ENCODE data around the gene RNF113B. TPM values are rescaled to one million over a fixed set of nuclear protein-coding genes. Genes with fewer than 3 reads are reported as not detected.

Gene RNF113B
- total RNA-seq, 1 donor from 2014 or later: not detected

DNA sequence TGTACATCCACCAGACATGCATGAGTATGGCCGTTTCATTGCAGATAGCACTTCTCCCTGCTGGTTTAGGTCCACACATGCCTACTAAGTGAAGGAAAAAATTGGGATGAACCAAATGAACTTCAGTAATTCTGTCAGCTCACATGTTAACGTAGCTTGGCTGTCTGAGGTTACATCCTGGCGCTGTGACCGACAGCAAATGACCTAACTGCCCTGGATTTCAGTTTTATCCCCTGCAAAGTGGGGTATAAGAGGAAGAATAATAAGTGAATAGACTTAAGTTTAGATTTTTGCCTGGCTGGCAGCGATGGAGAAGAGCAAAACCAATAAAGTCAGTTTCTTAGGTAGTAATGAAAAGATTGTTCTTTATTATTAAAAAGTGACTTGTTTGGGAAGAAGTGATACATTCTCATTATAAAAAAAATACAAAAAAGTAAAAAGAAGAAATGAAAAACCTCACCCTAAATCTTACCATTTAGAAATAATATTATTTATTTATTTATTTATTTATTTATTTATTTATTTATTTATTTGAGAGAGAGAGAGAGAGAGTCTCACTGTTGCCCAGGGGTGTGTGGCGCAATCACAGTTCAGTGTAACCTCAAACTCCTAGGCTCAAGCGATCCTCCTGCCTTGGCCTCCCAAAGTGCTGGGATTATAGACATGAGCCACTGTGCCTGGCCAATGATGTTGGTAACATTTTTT is 4.2 kb upstream of the RNF113B start:
- Histone ChIP-seq H3K27me3 (ENCODE audit: control insufficient read depth, insufficient read depth, low read length) (no peaks in the 10 kb centered on the region), H3K36me3 (ENCODE audit: control insufficient read depth, insufficient read depth, low read length) (no peaks in the 10 kb centered on the region), H3K4me3 (ENCODE audit: low read depth, low read length) (no peak overlapping the region)
- TF ChIP-seq, protein P1, sequence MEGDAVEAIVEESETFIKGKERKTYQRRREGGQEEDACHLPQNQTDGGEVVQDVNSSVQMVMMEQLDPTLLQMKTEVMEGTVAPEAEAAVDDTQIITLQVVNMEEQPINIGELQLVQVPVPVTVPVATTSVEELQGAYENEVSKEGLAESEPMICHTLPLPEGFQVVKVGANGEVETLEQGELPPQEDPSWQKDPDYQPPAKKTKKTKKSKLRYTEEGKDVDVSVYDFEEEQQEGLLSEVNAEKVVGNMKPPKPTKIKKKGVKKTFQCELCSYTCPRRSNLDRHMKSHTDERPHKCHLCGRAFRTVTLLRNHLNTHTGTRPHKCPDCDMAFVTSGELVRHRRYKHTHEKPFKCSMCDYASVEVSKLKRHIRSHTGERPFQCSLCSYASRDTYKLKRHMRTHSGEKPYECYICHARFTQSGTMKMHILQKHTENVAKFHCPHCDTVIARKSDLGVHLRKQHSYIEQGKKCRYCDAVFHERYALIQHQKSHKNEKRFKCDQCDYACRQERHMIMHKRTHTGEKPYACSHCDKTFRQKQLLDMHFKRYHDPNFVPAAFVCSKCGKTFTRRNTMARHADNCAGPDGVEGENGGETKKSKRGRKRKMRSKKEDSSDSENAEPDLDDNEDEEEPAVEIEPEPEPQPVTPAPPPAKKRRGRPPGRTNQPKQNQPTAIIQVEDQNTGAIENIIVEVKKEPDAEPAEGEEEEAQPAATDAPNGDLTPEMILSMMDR (IDR thresholded peaks at IDR 0.05; ENCODE audit: insufficient read depth, low read length, poor library complexity, severe bottlenecking): no peak
- DNase-seq (ENCODE audit: low read depth): no peak

DNA sequence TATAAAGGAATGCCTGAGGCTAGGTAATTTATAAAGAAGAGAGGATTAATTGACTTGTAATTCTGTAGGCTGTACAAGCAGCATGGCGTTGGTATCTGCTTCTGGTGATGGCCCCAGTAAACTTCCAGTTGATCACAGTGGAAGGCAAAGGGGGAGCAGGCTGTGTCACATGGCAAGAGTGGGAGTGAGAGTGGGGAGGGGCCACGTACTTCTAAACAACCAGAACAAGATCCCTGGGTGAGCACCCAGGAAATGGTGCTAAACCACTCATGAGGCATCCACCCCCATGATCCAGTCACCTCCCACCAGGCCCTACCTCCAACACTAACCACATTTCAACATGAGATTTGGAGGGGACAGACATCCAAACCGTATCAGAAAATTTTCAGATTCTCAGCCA is 3.0 kb upstream of the RNF113B start:
- H3K36me3 ChIP-seq (ENCODE audit: control insufficient read depth, insufficient read depth, low read length): no peaks in the 10 kb centered on the region
- DNase-seq (ENCODE audit: low read depth): no peak
- TF ChIP-seq, protein P1 (IDR thresholded peaks at IDR 0.05; ENCODE audit: insufficient read depth, low read length, poor library complexity, severe bottlenecking): no peak
- H3K27me3 ChIP-seq (ENCODE audit: control insufficient read depth, insufficient read depth, low read length): no peaks in the 10 kb centered on the region
- no peak overlapping the region for H3K4me3 ChIP-seq (ENCODE audit: low read depth, low read length)

DNA sequence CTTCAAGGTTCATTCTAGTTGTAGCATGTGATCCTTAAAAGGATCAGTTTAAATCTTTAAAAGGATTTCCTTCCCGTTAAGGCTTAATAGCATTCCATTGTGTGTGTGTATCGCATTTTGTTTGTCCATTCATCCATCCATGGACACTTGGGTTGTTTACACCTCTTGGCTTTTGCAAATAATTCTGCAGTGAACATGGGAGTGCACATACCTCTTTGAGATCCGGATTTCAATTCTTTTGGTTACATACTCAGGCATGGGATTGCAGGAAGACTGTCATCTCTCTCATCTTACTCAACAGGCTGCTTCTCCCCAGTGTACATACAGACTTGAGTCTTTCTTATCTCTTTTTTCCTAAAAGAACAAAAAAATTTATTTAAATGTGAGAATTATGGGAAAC is 1.2 kb downstream of the RNF113B start:
- H3K4me3 ChIP-seq (ENCODE audit: low read depth, low read length): no peak overlapping the region
- no peak for DNase-seq (ENCODE audit: low read depth)

DNA sequence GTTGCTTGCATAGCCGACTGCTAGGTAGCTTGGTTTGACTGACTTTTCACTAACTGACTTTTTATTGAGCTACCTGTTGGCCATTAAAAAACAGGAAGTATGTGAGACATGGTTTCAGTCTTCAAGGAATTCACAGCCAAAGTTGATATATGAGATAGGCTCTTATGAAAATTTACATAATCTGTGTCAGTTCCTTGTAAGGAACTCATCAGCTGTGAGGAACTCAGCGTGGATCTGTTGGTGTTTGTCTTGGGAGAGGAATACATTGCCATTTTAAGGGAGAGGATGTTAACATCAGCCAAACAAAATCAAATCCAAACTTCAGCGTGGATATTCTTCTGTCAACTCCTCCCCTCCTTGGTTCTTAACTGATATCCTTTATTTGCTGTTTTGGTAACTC is 2.0 kb downstream of the RNF113B start:
- no peak overlapping the region for H3K4me3 ChIP-seq (ENCODE audit: low read depth, low read length)
- TF ChIP-seq, protein P1 (IDR thresholded peaks at IDR 0.05; ENCODE audit: insufficient read depth, low read length, poor library complexity, severe bottlenecking): no peak
- no peaks in the 10 kb centered on the region for H3K36me3 ChIP-seq (ENCODE audit: control insufficient read depth, insufficient read depth, low read length)
- H3K27me3 ChIP-seq (ENCODE audit: control insufficient read depth, insufficient read depth, low read length): no peaks in the 10 kb centered on the region
- no peak for DNase-seq (ENCODE audit: low read depth)

More for the DNA sequence above, 1.2 kb downstream of the RNF113B start:
- TF ChIP-seq, protein P1 (IDR thresholded peaks at IDR 0.05; ENCODE audit: insufficient read depth, low read length, poor library complexity, severe bottlenecking): no peak
- Histone ChIP-seq H3K27me3 (ENCODE audit: control insufficient read depth, insufficient read depth, low read length) (no peaks in the 10 kb centered on the region), H3K36me3 (ENCODE audit: control insufficient read depth, insufficient read depth, low read length) (no peaks in the 10 kb centered on the region)

DNA sequence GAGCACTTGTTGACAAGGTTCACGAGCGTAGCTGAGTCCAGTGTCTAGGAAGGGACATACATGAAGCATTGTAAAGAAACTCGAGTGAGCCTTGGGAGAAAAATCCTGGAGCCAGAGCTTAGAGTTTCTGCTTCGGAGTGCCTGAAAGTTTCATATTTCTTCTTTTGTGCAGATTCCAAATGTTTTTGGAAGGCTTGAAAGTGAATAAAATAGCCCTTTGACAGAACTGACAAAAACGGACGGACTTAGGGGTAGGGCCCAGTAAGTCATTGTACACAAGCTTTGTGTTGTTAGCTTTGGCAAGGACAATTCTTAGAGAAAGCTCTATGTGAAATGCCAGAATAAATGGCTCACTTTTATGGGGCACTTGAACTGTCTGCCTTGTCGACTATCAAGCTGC is 2.8 kb downstream of the RNF113B start:
- TF ChIP-seq, protein P1 (IDR thresholded peaks at IDR 0.05; ENCODE audit: insufficient read depth, low read length, poor library complexity, severe bottlenecking): no peak
- no peaks in the 10 kb centered on the region for H3K27me3 ChIP-seq (ENCODE audit: control insufficient read depth, insufficient read depth, low read length)
- no peaks in the 10 kb centered on the region for H3K36me3 ChIP-seq (ENCODE audit: control insufficient read depth, insufficient read depth, low read length)
- no peak for DNase-seq (ENCODE audit: low read depth)
- H3K4me3 ChIP-seq (ENCODE audit: low read depth, low read length): no peak overlapping the region
